HG02588 (cell line): ENCODE measurements around the gene TBL1Y.
"Not testable (repeated sequence)": the region's sequence is repeated elsewhere in the genome, so short reads cannot be mapped to it uniquely, and the experiment has no call there.

ENCODE experiments used
- ATAC-seq: cut with Tn5 transposase; IDR thresholded peaks from one replicate; pipeline ENCODE4 v1.9.1; 2021; ENCODE audit warnings: mild to moderate bottlenecking, moderate library complexity; ENCODE audit not compliant: unreplicated experiment

TBL1Y gene

GRCh38 chrY:6972271-6972887 is 61.9 kb downstream of the TBL1Y start:
- ATAC-seq: no peak

GRCh38 chrY:6974971-6975370 is 64.5 kb downstream of the TBL1Y start:
- ATAC-seq: no peak

- ATAC-seq: peak; percentile 73
Observed at GRCh38 chrY:6977783-6978182, 67.3 kb downstream of the TBL1Y start.

- ATAC-seq: no peak
Observed at GRCh38 chrY:6983221-6983620, 72.7 kb downstream of the TBL1Y start.

- no peak for ATAC-seq
Observed at GRCh38 chrY:6987811-6988210, 77.3 kb downstream of the TBL1Y start.

- no peak for ATAC-seq
Observed at GRCh38 chrY:6989886-6990620, 79.6 kb downstream of the TBL1Y start.

GRCh38 chrY:6992041-6992440 is 81.5 kb downstream of the TBL1Y start:
- no peak for ATAC-seq

GRCh38 chrY:6995987-6996386 is 85.5 kb downstream of the TBL1Y start:
- ATAC-seq: no peak

GRCh38 chrY:6997503-6998066 is 87.1 kb downstream of the TBL1Y start:
- no peak for ATAC-seq

- ATAC-seq: peak; percentile 87
Observed at GRCh38 chrY:6999905-7000304, 89.4 kb downstream of the TBL1Y start.

- ATAC-seq: no peak
Observed at GRCh38 chrY:7002581-7002980, 92.1 kb downstream of the TBL1Y start.

GRCh38 chrY:7007911-7008310 is 97.4 kb downstream of the TBL1Y start:
- ATAC-seq: no peak

- no peak for ATAC-seq
Observed at GRCh38 chrY:7008578-7009355, 98.3 kb downstream of the TBL1Y start.

GRCh38 chrY:7013051-7013450 is 102.6 kb downstream of the TBL1Y start:
- no peak for ATAC-seq

- no peak for ATAC-seq
Observed at GRCh38 chrY:7016521-7016920, 106.0 kb downstream of the TBL1Y start.

GRCh38 chrY:7017244-7018080 is 107.0 kb downstream of the TBL1Y start:
- peak; percentile 60 for ATAC-seq

GRCh38 chrY:7039037-7039436 is 128.5 kb downstream of the TBL1Y start:
- no peak for ATAC-seq

GRCh38 chrY:7040662-7041061 is 130.2 kb downstream of the TBL1Y start:
- ATAC-seq: no peak

- no peak for ATAC-seq
Observed at GRCh38 chrY:7041983-7042382, 131.5 kb downstream of the TBL1Y start.

GRCh38 chrY:7052461-7052860 is 142.0 kb downstream of the TBL1Y start:
- ATAC-seq: not testable (repeated sequence)

- ATAC-seq: no peak
Observed at GRCh38 chrY:7056886-7057285, 146.4 kb downstream of the TBL1Y start.
